Suppressor macrophage treated with lipopolysaccharide for 4 hours (primary cell): Measurements from ENCODE around the gene ELOVL6.

Experiments used
- DNase-seq: peaks from one replicate; pipeline ENCODE4 v3.0.0-alpha.2; 2020

ELOVL6 gene

DNA sequence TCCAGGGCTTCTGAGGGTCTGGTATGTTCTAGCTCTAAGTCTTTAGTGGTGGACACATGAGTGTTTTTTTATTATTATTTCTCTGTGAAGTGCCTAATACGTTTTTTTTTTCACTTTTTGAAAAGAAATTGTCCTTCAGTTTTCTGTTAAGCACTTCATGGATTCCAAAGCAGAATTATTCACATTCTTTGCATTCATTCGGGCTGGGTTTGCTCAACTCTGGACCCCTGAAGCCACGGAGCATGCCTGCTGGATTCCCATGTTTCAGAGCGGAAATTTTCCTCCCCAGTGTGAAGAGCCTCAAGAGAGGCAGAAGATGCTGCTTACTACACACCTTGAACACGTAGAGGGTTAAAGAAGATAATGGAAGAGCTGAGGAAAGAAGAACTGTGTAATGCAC is 178.3 kb downstream of the ELOVL6 start:
- no peak for DNase-seq

DNA sequence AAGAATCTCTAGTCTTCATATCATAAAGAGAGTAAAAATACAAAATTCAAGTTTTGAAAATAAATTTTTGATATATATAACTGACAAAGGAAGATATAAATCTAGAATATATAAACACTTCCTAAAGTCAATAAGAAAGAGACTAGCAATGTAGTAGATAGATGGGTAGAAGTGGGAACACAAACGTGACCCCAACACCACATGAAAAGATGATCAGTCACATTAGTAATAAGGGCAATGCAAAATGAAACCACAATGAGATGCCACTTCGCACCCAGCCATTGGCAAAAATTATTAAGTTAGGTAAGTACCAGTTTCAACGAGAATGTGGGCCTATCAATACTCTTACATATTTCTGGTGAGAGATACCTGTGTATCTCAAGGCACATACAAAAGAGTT is 179.3 kb downstream of the ELOVL6 start:
- DNase-seq: no peak

DNA sequence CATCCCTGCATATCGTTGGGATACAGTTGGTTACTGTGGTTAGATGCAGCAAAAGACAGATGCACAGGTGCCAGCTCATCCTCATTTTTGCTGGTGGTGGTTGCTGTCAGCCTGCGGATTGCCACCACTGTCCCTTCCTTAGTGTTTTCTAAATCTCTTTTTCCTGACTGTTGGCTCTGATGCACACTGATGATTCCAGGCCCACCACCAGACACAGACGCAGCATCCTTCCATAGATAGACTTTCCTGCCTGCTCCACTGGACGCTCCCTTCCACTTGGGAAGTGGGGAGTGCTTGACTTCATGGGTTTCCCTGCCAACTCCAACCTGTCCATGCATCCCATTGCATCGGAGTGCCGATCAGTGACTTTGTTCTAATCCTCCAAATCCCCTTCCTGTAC is 184.2 kb downstream of the ELOVL6 start:
- DNase-seq: no peak

DNA sequence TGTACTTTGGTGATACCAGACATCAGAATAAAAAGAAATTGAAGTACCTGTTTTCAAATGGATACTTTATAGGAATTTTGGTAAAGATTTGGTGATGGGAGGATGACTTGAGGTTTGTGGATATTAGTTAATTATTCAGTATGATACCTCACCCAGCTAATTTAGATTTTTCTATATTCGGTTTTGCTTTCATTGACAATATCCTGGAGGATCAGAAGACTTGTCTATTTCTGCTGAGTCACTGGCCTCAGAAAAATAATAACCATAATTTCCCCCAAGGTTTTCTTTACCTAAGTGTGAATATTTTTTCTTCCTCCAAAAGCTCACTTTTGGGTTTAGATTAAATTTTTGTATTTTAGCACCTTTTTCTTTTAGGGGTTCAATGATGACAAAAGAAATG is 185.5 kb downstream of the ELOVL6 start:
- DNase-seq: no peak

- no peak for DNase-seq
These were observed 187.6 kb downstream of the ELOVL6 start for GRCh38 chr4:110010797-110011196.

DNA sequence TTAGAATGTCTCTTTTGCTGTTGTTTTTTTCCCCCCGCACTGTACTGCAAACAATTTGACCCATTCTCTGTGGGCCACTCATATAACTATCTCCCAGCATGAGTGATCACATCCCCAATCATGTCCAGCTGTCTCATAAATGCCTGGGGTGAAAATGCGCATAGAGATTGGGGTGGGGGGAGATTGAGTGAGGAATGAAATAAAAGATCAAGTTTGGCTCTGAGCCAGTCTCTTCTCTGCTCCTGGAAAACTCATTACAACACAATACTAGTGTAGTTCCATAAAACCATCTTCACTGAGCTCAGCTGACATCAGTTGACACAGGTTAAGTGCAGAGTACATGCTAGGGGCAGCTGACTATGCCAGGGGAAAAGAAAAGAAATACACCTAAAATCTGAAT is 188.9 kb downstream of the ELOVL6 start:
- no peak for DNase-seq

- DNase-seq: no peak
These were observed 189.9 kb downstream of the ELOVL6 start for GRCh38 chr4:110008540-110008939.

DNA sequence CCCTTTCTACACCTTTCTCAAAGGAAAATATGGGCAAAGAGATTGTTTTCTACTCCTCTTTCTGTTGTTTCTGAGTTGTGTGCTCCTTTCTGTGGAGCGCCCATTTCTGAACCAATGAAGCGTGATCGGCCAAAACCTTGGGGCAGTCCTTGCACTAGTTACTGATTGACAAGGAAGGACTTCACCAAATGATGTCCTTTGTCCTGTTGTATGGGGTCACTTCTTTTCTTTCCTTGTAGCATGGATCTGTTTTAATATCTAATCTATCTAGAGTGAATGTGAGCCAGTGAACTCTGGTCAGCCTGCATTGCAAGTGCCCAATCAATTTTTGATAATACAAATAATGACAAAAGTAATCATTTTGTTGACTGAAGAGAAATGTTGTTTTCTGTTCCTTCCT is 191.2 kb downstream of the ELOVL6 start:
- DNase-seq: no peak

GRCh38 chr4:110005461-110006056 is 192.9 kb downstream of the ELOVL6 start:
- peak; percentile 84 for DNase-seq

GRCh38 chr4:110004556-110004955 is 193.9 kb downstream of the ELOVL6 start:
- no peak for DNase-seq

DNA sequence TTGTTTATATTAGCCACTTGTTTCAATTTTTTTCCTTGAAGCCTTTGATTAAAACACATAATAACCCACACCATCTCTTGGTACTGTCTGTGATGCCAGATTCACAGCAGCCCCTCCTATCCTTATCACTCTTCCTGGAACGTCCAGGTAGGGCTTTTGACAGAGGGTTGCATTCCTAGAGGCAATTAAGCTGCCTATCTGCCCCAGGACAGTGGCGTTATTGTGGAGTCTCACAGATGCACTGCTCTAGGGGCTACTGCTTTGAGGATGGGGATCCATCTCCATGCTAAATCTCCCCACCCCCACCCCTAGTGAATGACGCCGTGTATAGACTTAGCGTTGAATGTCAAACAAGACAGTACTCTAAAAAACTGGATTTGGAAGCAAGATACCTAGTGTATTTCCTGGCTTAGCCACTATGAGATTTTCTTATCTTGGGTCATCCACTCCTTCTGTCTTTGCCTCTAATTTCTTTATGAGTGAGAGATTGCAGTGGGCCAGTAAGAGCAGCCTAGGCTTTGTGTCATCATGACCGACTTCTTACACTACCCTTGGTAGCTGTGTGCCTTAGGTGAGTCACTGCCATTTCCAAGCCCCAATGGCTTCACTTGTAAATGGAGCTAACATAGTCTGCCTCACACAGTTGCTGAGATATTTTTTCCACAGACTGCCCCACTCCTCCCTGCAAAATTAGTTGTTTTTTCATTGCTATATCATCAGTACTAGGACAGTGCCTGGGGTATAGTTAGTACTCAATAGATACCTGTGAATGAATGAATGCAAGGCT is 194.8 kb downstream of the ELOVL6 start:
- DNase-seq: no peak

DNA sequence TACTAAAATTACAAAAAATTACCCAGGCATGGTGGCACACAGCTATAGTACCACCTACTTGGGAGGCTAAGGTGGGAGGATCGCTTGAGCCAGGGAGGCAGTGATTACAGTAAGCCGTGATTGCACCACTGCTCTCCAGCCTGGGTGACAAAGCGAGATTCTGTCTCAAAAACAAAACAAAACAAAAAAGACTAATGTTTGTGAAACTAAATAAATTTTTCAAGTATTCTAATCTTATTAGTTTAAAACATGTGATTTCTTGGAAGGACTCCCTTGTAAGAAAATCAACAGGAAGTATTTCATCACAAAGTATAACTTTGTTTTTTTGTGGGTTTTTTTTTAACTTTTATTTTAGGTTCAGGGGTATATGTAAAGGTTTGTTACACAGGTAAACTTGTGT is 196.1 kb downstream of the ELOVL6 start:
- DNase-seq: peak; percentile 24

DNA sequence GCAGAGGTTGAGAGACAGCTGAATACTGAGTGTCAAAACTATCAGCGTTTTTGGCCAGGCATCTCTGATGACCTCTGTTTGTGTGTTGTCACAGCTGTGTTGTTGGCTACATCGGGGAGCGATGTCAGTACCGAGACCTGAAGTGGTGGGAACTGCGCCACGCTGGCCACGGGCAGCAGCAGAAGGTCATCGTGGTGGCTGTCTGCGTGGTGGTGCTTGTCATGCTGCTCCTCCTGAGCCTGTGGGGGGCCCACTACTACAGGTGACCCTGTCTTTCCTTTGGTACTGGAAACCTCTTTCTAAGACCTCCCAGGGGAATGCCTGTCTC is 198.9 kb downstream of the ELOVL6 start:
- DNase-seq: no peak

DNA sequence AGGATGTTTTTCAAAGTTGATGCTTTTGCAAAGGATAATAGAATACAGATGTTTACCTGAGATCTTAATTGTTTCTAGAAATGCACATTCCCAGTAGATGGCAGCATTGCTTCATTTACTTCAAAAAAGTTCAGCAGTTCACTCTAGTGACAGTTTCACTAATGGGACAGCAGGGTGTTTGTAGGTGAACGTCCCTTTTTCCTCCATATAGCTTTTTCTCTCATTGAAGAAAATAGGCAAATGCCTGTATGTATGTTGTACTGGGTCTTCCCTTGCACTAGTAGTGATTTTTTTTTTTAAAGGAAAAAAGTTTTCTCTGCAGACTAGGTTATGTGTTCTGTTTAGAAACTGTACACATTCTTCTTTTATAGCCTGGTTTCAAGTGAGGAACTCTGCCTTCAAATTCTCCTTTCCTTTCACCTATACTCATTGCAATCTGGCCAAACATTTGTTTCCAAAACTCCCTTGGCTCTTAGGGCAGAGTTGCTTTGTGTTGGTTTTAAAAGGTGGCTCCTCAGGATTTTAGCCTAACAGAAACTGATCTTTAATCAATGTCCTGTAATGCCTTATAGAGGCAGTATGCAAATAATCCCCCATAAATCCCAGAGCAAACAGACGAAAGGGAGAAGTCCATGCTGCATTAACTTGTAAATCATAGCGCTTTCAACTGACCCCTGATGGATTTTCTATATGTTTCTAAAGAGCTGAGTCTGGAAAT is 199.4 kb downstream of the ELOVL6 start:
- peak; percentile 81 for DNase-seq

DNA sequence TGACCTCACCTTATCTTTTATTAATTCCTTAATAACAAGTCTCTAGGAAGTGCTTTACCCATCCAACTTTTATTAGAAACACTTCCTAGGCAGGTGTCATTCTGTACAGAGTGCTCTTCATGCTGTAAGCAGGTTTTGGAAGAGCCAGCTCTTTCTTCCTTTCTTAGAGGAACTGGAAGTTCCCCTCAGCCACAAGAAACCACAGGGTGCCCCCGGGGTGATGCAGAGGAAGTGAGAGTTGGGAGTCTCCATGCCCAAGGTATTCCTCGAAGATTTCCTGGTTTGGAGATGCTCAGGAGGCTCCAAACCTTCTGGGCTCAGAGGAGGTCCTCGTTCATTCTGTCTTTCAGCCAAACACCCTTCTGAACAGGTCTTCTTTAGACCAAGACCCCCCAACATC is 201.9 kb downstream of the ELOVL6 start:
- peak; percentile 65 for DNase-seq
